ENCODE data around the gene HSPB6.
A peak's percentile ranks its signal among the peaks of the same experiment; 100 is the strongest.

Gene HSPB6

DNA sequence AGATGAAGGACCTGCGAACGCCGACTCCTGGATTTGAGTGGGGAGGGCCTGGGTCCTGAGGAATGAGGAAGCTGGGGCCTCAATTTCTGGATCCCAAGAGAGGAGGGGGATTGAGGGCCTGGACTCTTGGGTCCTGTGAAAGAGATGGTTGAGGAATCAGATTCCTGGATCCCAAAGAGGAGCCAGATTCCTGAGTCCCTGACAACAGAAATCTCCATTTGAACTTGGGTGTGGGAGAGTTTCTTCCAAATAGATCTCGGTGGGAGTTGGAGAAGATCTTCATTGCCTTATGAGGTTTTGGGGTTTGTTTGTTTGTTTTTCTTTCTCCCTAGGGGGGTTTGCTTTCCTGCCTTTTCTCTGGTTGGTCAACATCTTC, 10.8 kb downstream of the HSPB6 start:
- TF ChIP-seq FOXP2 (optimal IDR thresholded peaks at IDR 0.05; ENCODE audit: borderline replicate concordance, extremely low read depth, extremely low read length, insufficient read depth) (no peak), TAF1 (IDR thresholded peaks at IDR 0.05; ENCODE audit: borderline replicate concordance, insufficient read depth, low read length) (no peak), SIN3A (IDR thresholded peaks at IDR 0.05; ENCODE audit: borderline replicate concordance, insufficient read depth, low read length) (no peak), POLR2AphosphoS5 (IDR thresholded peaks at IDR 0.05; ENCODE audit: low read depth, low read length) (no peak)
- TF ChIP-seq, protein P1, sequence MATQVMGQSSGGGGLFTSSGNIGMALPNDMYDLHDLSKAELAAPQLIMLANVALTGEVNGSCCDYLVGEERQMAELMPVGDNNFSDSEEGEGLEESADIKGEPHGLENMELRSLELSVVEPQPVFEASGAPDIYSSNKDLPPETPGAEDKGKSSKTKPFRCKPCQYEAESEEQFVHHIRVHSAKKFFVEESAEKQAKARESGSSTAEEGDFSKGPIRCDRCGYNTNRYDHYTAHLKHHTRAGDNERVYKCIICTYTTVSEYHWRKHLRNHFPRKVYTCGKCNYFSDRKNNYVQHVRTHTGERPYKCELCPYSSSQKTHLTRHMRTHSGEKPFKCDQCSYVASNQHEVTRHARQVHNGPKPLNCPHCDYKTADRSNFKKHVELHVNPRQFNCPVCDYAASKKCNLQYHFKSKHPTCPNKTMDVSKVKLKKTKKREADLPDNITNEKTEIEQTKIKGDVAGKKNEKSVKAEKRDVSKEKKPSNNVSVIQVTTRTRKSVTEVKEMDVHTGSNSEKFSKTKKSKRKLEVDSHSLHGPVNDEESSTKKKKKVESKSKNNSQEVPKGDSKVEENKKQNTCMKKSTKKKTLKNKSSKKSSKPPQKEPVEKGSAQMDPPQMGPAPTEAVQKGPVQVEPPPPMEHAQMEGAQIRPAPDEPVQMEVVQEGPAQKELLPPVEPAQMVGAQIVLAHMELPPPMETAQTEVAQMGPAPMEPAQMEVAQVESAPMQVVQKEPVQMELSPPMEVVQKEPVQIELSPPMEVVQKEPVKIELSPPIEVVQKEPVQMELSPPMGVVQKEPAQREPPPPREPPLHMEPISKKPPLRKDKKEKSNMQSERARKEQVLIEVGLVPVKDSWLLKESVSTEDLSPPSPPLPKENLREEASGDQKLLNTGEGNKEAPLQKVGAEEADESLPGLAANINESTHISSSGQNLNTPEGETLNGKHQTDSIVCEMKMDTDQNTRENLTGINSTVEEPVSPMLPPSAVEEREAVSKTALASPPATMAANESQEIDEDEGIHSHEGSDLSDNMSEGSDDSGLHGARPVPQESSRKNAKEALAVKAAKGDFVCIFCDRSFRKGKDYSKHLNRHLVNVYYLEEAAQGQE (IDR thresholded peaks at IDR 0.05; ENCODE audit: insufficient read depth in 1 of 2, low read depth in 2 of 2, low read length in 2 of 2), result no peak

DNA sequence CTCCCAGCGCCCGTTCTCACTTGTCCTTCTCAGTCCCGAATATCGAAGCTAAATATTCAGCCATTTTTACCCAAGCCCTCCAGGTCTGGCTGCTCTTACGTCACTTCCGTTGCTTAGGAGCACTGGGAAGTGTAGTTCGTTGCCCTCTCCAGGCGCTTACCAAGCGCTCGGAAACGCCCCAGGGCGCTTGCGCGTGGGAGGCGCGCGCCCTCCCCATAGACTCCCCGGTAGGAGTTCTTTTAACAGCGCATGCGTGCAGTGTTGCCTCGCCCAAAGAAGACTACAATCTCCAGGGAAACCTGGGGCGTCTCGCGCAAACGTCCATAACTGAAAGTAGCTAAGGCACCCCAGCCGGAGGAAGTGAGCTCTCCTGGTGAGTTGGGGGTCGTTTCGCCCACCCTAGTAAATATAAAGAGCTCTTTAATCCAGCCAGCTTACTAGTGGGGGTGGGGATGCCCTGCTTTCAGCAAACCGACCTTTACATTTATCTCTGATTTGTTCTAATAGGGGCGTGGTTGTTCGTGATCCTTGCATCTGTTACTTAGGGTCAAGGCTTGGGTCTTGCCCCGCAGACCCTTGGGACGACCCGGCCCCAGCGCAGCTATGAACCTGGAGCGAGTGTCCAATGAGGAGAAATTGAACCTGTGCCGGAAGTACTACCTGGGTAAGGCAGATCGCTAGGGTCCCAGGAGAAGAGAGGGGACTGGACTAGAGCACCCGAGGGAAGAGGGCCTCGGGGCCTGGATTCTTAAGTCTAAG, 11.3 kb downstream of the HSPB6 start, which contains the start of the genes PSENEN and U2AF1L4:
PSENEN (plus strand) TSS at position 324 of the 759 bp plus-strand sequence; CDS start at position 604, 280 bp downstream.
U2AF1L4 (minus strand) TSS at position 91 of the 759 bp plus-strand sequence; CDS start at position 64, 27 bp downstream.
- TF ChIP-seq TAF1 (IDR thresholded peaks at IDR 0.05; ENCODE audit: borderline replicate concordance, insufficient read depth, low read length), result peak; percentile 44; the same call in 1 of the 2 replicates
- TF ChIP-seq, protein P1 (IDR thresholded peaks at IDR 0.05; ENCODE audit: insufficient read depth in 1 of 2, low read depth in 2 of 2, low read length in 2 of 2), result 0 out of 4 replicates have a peak, but pooled peaks of 1 of the 2 experiments have one; percentile 3
- peak; percentile 73; the same call in 1 of the 2 replicates for TF ChIP-seq POLR2AphosphoS5 (IDR thresholded peaks at IDR 0.05; ENCODE audit: low read depth, low read length)
- 0 out of 2 replicates have a peak, but pooled peaks have one; percentile 12 for TF ChIP-seq SIN3A (IDR thresholded peaks at IDR 0.05; ENCODE audit: borderline replicate concordance, insufficient read depth, low read length)
- no peak for TF ChIP-seq FOXP2 (optimal IDR thresholded peaks at IDR 0.05; ENCODE audit: borderline replicate concordance, extremely low read depth, extremely low read length, insufficient read depth)

DNA sequence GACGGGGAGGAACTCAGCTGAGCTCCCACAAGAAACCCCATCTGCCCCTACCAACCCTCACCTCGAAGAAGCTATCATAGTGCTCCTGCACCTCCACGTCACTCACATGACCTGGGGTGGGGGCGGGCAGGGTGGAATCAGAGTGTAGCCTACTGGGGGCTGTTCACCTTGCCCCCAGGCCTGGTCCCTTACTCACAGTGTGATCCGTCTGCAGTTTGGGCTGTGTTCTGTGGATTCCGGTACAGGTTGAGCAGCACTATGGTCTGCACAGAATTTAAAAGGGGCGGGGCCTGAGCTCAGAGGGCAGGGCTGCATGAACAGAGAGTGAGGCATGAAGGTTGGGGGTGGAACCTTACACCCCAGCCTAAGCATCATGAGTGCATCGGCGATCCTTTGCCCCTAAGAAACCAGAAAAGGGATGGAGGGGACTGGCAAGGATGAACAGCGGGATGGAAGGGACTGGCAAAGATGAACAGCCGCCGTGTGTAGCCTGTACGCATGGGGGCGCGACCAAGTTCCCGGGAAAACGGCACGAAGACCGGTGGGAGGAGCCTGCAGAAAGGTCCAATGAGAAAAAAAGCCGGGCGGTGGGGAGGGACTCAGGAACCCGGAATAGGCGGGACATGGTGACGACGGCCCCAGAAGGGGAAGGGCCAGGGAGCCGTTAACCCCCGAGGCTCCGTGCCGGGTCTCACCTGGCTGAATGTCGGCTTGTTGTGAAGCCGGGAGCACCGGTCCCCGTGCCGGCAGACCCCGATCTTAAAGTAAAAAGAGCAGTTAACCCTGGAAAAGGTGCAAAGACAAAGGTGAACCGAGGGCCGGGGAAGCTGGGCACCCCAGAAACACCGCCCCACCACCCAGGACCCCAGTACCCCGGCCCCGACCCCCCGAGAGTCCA, 12.2 kb downstream of the HSPB6 start:
- TF ChIP-seq POLR2AphosphoS5 (IDR thresholded peaks at IDR 0.05; ENCODE audit: low read depth, low read length) (no peak; the same call in 1 of the 2 replicates), SIN3A (IDR thresholded peaks at IDR 0.05; ENCODE audit: borderline replicate concordance, insufficient read depth, low read length) (0 out of 2 replicates have a peak, but pooled peaks have one; percentile 29), TAF1 (IDR thresholded peaks at IDR 0.05; ENCODE audit: borderline replicate concordance, insufficient read depth, low read length) (0 out of 2 replicates have a peak, but pooled peaks have one; percentile 20)
- TF ChIP-seq, protein P1 (IDR thresholded peaks at IDR 0.05; ENCODE audit: insufficient read depth in 1 of 2, low read depth in 2 of 2, low read length in 2 of 2), result 0 out of 4 replicates have a peak, but pooled peaks have one; percentile 7 to 13

DNA sequence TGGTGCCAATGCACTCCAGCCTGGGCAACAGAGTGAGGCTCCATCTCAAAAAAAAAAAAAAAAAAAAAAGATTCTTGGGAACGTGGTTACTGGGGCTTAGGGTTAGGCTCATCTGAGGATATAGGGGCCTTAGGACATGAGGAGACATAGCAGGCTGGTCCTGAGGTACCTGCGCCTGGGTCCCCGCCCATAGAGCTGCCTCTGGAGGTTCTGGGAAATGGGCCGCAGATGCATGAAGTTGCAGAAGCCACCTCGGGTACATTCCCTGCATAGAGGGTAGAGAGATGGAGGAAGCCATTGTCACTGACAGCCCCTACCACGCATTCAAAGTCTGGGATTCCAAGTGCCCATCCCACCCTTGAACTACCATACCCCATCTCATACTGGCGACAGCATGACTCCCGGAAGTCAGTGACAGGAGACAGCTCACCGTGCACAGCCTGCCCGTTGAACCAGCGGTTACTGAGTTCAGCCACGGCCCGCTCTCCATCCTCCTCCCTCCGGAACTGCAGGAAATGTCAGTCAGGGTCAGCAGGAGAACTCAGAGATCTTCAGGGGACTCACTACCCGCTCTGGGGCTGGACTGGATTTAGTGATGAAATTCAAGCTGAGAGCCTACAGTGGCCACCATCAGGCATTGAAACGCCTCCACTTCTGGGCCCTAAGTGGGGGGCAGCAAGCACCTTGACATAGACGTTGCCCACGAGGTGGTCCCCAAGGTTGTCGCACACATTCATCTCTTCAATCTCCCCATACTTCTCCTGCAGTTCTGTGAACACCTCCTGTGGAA, 13.0 kb downstream of the HSPB6 start:
- TF ChIP-seq SIN3A (IDR thresholded peaks at IDR 0.05; ENCODE audit: borderline replicate concordance, insufficient read depth, low read length) (no peak), FOXP2 (optimal IDR thresholded peaks at IDR 0.05; ENCODE audit: borderline replicate concordance, extremely low read depth, extremely low read length, insufficient read depth) (no peak), POLR2AphosphoS5 (IDR thresholded peaks at IDR 0.05; ENCODE audit: low read depth, low read length) (no peak), TAF1 (IDR thresholded peaks at IDR 0.05; ENCODE audit: borderline replicate concordance, insufficient read depth, low read length) (no peak)
- TF ChIP-seq, protein P1 (IDR thresholded peaks at IDR 0.05; ENCODE audit: insufficient read depth in 1 of 2, low read depth in 2 of 2, low read length in 2 of 2), result no peak
